T-helper 22 cell (primary cell): ENCODE data around the gene FAM170B.

Experiments used
- DNase-seq: peaks from one replicate; pipeline ENCODE4 v3.0.0-alpha.2; 2020; ENCODE audit warnings: low read depth

Gene FAM170B

DNA sequence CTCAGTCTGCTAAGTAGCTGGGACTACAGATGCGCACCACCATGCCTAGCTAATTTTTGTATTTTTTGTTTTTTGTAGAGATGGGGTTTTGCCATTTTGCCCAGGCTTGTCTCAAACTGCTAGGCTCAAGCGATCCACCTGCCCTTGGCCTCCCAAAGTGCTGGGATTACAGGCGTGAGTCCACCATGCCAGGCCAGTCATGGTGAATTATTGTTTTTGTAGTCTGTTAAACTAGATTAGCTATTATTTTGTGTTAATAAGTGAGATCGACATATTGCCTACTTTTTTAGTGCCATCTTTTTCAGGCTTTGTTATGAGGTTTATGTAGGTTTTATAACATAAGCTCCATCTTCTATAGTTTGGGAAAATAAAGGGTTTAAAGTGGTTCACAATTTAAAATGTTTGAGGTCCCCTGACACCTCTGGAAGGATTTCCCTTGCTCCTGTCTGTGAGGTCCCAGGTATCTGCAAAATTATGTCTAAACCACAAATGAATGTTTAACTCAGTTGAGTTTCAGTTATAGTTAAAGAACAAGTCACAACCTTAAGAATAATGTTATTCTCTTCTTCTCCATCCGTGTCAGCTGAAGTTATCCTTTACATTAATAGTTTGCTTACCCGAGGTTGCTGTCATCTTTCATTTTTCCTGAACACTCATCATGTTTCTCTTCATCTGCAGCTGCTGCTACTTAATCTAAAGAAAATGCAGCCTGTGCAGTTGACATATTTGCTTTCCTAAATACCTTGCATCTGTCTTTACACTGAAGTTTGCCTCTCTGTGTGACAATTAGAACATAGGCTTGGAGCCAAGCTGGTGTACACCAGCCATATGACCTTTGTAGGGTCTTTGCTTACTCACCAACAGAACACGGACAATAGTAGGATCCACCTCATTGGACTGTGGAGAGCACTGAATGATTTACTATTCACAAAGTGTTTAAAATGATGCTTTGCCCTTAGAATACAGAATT lies 9.6 kb downstream of the FAM170B start:
- no peak for DNase-seq

GRCh38 chr10:49120911-49121310 lies 12.9 kb downstream of the FAM170B start:
- DNase-seq: no peak

- no peak for DNase-seq
These were observed 14.1 kb downstream of the FAM170B start for GRCh38 chr10:49119746-49120145.

DNA sequence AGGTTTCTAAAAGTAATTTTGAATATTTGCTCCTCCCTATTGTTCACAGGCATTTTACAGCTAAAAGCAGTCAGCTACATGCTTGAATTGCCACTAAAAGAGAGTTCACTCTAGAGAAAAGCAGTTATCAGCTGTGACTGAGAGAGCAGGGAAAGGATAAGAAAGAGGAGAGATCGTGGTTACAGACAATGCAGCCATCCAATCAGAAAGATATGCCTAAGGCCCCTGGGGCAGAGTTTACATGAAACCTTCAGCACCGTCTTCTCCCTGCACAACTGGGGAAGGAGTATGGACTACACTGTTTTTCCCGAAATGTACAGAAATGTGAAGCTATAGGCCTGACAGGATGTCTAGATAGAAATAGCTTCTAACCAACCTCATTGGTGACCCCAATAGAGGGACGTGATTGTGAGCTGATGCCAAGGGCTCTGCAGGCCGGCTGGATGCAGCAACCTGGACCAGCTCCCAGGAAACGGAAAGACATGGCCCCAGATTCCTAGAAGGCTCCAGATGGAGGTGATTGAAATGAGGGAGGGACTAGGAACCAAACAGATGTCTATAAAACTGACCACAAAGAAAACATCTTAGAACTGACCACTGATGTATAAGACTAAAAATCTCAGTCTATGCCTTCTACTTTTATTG lies 15.3 kb downstream of the FAM170B start:
- no peak for DNase-seq

DNA sequence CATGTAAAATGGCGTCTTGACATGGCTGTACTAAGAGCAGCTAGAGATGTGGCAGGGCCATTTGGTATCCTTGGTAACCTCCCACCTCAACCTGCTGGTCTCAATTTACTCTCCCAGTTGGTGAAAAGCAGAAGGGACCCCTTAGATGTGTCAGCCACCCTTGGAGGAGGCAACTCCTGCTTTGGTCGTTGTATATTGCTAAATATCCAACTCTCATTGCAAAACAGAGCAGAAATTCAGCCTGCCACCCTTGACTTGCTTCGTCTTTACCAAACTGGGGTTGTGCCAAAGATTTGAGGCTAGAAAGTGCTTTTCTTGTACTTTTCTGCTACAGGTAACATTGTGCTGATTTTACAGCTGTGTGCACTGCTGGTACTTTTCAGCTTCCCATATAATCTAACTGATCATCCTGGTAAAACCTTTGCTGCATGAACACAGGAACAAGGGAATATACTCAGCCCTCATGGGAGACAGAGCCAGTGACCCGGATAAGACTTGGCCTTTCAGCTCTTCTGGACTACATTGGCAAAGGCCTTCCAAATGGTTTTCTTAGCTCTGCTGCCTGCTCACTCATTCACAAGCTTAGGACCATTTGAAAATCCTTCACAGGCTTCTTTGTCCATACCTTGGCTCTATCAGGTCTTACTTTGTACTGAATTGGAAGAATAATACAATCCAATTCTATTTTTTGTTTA lies 16.3 kb downstream of the FAM170B start:
- DNase-seq: no peak

GRCh38 chr10:49116509-49117375 lies 17.1 kb downstream of the FAM170B start:
- DNase-seq: no peak

DNA sequence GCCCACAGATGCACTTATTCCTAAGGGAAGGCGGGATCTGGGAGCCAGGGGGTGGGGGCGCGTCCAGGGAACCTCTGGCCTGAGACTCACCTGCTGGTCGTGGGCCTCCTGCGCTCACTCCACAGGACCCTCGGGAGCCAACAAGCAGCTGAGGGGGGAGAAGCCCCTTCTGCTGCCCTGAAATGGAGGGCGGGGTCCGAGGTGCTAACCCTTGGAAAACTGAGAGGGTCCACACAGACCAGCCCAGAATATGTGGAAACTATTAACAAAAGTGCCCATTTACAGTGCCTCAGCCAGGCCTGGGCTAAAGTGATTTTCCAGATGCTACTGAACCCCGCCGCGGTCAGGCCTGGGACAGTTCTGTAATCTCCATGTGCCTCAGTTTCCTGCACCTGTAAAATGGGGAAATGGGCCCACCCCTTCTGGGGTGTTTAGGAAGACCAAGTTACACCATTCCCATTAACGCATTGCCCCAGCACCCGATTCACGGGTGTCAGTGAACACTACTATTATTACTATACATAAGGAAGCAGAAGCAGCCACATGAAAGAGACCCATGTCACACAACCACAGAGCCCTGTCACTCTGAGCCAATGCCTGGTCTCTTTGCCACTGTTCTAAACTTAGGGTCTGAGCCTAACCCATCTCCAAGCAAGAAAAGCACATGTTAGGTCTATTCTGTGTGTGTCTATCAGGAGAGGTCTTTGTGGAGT lies 17.9 kb downstream of the FAM170B start:
- DNase-seq: no peak

GRCh38 chr10:49115015-49115795 lies 18.6 kb downstream of the FAM170B start, which contains the start of gene VSTM4:
TSS of gene VSTM4 (minus strand) at chr10:49115522. CDS start at chr10:49115485, 37 bp downstream.
- no peak for DNase-seq

GRCh38 chr10:49114718-49115014 lies 19.2 kb downstream of the FAM170B start:
- DNase-seq: no peak

DNA sequence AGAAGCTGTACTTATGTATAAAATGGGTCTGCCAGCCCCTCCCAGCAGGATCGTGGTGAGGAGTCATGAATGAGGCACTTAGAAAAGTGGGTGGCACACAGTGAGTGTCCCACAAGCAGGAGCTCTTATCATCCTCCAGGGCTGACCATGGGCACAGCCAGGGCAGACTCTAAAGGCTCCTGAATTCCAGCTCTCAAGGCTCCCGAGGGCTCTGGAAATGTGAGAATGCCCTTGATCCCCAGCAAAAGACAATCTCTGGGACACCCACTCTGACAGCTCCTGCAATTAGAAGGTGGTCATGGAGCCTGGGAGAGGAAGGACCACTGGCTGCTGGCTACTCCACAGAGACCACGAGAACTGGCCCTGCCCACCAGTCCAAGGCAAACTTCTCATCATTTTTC lies 20.1 kb downstream of the FAM170B start:
- no peak for DNase-seq

GRCh38 chr10:49112851-49113250 lies 21.0 kb downstream of the FAM170B start:
- DNase-seq: no peak

GRCh38 chr10:49112098-49112497 lies 21.7 kb downstream of the FAM170B start:
- DNase-seq: no peak

DNA sequence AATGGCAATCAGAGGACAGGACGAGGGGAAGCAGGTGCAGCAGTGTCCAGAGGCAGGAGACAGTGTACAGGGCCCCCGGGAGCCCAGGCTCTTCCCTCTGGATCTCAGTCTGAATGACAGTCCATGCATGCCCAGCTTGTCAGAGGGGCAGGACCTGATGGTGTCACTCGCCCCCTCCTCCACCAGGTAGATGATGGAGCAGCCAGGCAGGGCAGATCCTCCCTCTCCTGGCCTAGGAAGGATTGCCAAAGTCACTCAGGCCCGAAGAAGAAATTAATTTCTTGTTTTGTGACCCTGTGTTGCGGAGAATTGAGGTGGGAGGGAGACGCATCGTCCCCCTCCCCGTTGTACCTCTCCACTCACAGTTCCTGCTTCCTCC lies 22.5 kb downstream of the FAM170B start:
- DNase-seq: no peak

DNA sequence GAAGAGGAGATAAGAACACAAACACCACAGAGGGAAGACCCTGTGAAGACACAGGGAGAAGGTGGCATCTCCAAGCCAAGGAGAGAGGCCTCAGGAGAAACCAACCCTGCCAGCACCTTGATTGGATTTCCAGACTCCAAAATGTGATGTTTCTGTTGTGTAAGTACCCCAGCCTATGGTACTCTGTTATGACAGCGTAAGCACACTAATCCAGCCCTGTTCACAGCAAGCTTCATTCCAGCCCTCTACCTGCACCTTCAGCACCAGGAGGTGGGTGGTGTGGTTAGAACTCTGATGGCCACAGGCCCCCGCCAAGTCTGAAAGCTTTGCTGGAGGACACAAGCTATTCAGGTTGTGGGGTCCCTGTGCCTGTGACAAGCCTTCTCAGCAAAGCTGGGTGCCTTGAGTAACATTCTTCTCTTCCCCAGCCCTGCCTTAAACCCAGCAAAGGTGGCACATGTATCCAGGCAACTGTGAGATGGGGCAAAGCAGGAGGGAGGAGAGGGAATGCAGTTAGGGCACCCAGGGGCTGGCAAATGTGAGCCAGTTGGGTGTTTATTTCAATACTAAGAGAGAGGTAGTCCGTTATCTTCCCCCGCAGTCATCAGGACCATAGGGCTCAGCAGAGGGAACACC lies 23.0 kb downstream of the FAM170B start:
- DNase-seq: no peak

DNA sequence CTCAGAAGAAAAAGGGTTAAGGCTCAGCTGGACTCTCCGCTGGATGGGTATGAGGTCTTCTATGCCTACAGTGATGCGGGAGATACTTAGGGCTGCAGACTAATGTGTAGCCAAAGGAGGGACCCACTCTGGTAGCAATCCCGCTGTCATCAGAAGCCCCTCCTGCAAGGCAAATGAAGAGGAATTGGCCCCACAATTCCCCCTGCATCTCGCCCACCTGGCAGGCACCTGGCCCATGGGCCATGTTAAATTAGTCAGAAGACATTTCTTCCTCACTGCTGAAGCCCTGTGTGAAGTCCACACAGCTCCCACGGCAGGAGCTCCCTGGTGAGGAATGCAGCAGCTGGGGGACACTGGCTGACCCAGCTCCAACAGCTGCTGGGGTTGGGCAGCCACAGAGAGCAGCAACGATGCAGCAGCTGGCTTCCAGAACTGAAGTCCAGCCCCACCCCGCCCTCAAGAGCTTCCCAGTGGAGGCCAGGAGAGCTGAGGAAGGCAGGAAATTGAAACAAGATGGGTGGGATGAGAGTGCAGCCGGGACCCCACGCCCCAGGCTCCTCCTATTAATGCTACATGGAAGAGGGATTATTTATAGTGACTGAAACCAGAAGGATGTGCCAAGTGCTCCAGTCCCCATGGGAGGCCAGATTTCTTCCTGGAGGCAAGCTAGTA lies 24.0 kb downstream of the FAM170B start:
- no peak for DNase-seq

GRCh38 chr10:49108656-49109055 lies 25.2 kb downstream of the FAM170B start:
- no peak for DNase-seq

DNA sequence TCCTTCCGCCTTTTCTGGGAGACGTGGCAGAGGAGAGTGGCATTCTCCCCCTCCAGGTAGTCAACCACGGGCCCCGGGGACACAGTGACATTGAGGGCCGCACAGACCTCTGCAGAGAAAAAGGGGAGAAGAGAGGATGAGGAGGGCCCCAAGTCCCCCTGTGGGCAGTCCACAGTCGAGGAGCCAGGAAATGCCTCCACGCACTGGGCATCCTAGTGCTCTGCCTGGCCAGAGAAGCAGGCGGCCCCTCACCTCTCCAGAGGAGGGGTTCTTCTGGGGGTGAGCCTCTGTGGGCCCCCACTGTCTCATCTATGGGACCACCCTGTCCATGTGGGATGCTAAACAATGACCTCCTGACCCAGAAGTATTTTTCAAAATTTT lies 25.9 kb downstream of the FAM170B start:
- no peak for DNase-seq

GRCh38 chr10:49107111-49107886 lies 26.5 kb downstream of the FAM170B start:
- no peak for DNase-seq

GRCh38 chr10:49106451-49106850 lies 27.4 kb downstream of the FAM170B start:
- DNase-seq: no peak
